Fibroblast of peridontal ligament (primary cell): ENCODE data around the gene SUCLG2.

Source experiments
- DNase-seq: peaks from one replicate; pipeline ENCODE4 v3.0.0-alpha.2; 2010; ENCODE audit errors: extremely low read depth

Gene SUCLG2

GRCh38 chr3:67649681-67650080 lies 4.7 kb downstream of the SUCLG2 start:
- no peak for DNase-seq

GRCh38 chr3:67648701-67649100 lies 5.7 kb downstream of the SUCLG2 start:
- DNase-seq: peak; percentile 73

GRCh38 chr3:67648229-67648628 lies 6.2 kb downstream of the SUCLG2 start:
- DNase-seq: no peak

- DNase-seq: peak; percentile 99
Observed at GRCh38 chr3:67647390-67647878, 7.0 kb downstream of the SUCLG2 start.

GRCh38 chr3:67646586-67647234 lies 7.7 kb downstream of the SUCLG2 start:
- no peak for DNase-seq

GRCh38 chr3:67644827-67645226 lies 9.6 kb downstream of the SUCLG2 start:
- DNase-seq: no peak

GRCh38 chr3:67642734-67643133 lies 11.7 kb downstream of the SUCLG2 start:
- no peak for DNase-seq

- DNase-seq: no peak
Observed at GRCh38 chr3:67642190-67642589, 12.2 kb downstream of the SUCLG2 start.

- no peak for DNase-seq
Observed at GRCh38 chr3:67641451-67641850, 13.0 kb downstream of the SUCLG2 start.

- DNase-seq: no peak
Observed at GRCh38 chr3:67640023-67640660, 14.3 kb downstream of the SUCLG2 start.

GRCh38 chr3:67637255-67637900 lies 17.0 kb downstream of the SUCLG2 start:
- no peak for DNase-seq

GRCh38 chr3:67635806-67636205 lies 18.6 kb downstream of the SUCLG2 start:
- DNase-seq: no peak

GRCh38 chr3:67635257-67635656 lies 19.2 kb downstream of the SUCLG2 start:
- peak; percentile 98 for DNase-seq

GRCh38 chr3:67630666-67631362 lies 23.6 kb downstream of the SUCLG2 start:
- DNase-seq: no peak

- no peak for DNase-seq
Observed at GRCh38 chr3:67624687-67625086, 29.7 kb downstream of the SUCLG2 start.

- no peak for DNase-seq
Observed at GRCh38 chr3:67624078-67624477, 30.3 kb downstream of the SUCLG2 start.

- DNase-seq: no peak
Observed at GRCh38 chr3:67622652-67623051, 31.8 kb downstream of the SUCLG2 start.

- no peak for DNase-seq
Observed at GRCh38 chr3:67620869-67621268, 33.5 kb downstream of the SUCLG2 start.

GRCh38 chr3:67619991-67620390 lies 34.4 kb downstream of the SUCLG2 start:
- DNase-seq: no peak

- DNase-seq: no peak
Observed at GRCh38 chr3:67617518-67617917, 36.9 kb downstream of the SUCLG2 start.

GRCh38 chr3:67616046-67616445 lies 38.4 kb downstream of the SUCLG2 start:
- no peak for DNase-seq

GRCh38 chr3:67614195-67614594 lies 40.2 kb downstream of the SUCLG2 start:
- DNase-seq: no peak
